Measurements from ENCODE around the gene NECTIN2.
"Not testable (repeated sequence)": the region's sequence is repeated elsewhere in the genome, so short reads cannot be mapped to it uniquely, and the experiment has no call there.

Gene NECTIN2

GRCh38 chr19:44911896-44912295 lies 65.8 kb downstream of the NECTIN2 start:
- not testable (repeated sequence) for H3K4me3 ChIP-seq (ENCODE audit: low read length in 2 of 2); H3K27me3 ChIP-seq (ENCODE audit: control insufficient read depth in 1 of 2, insufficient read depth in 2 of 2, low read length in 2 of 2); H3K4me1 ChIP-seq (ENCODE audit: control insufficient read depth, insufficient read depth, low read length); H3K36me3 ChIP-seq (ENCODE audit: control insufficient read depth in 2 of 2, insufficient read depth in 2 of 2, low read length in 2 of 2); H3K9ac ChIP-seq (ENCODE audit: low read length in 2 of 2); H3K9me3 ChIP-seq (ENCODE audit: control insufficient read depth in 2 of 2, low read length in 2 of 2); H3K27ac ChIP-seq (ENCODE audit: low read length)

GRCh38 chr19:44912854-44913253 lies 66.8 kb downstream of the NECTIN2 start:
- H3K27ac ChIP-seq (ENCODE audit: low read length): no peak overlapping the region
- H3K9ac ChIP-seq (ENCODE audit: low read length in 2 of 2): no peak overlapping the region
- H3K27me3 ChIP-seq (ENCODE audit: control insufficient read depth in 1 of 2, insufficient read depth in 2 of 2, low read length in 2 of 2): peaks cover under 1 to 3% of the 10 kb centered on the region in 2 donors
- H3K4me1 ChIP-seq (ENCODE audit: control insufficient read depth, insufficient read depth, low read length): peaks cover 5% of the 10 kb centered on the region
- H3K4me3 ChIP-seq (ENCODE audit: low read length in 2 of 2): no peak overlapping the region
- no peaks in the 10 kb centered on the region for H3K36me3 ChIP-seq (ENCODE audit: control insufficient read depth in 2 of 2, insufficient read depth in 2 of 2, low read length in 2 of 2)
- H3K9me3 ChIP-seq (ENCODE audit: control insufficient read depth in 2 of 2, low read length in 2 of 2): no peaks in the 10 kb centered on the region

GRCh38 chr19:44913512-44914432 lies 67.7 kb downstream of the NECTIN2 start:
- not testable (repeated sequence) for H3K9me3 ChIP-seq (ENCODE audit: control insufficient read depth in 2 of 2, low read length in 2 of 2); H3K36me3 ChIP-seq (ENCODE audit: control insufficient read depth in 2 of 2, insufficient read depth in 2 of 2, low read length in 2 of 2); H3K27me3 ChIP-seq (ENCODE audit: control insufficient read depth in 1 of 2, insufficient read depth in 2 of 2, low read length in 2 of 2); H3K4me3 ChIP-seq (ENCODE audit: low read length in 2 of 2); H3K27ac ChIP-seq (ENCODE audit: low read length); H3K4me1 ChIP-seq (ENCODE audit: control insufficient read depth, insufficient read depth, low read length); H3K9ac ChIP-seq (ENCODE audit: low read length in 2 of 2)

GRCh38 chr19:44914433-44915206 lies 68.5 kb downstream of the NECTIN2 start, which contains the start of gene APOC1:
TSS of gene APOC1 (plus strand) at chr19:44914608. CDS start at chr19:44914892, 284 bp downstream.
- H3K4me1 ChIP-seq (ENCODE audit: control insufficient read depth, insufficient read depth, low read length); H3K27ac ChIP-seq (ENCODE audit: low read length); H3K36me3 ChIP-seq (ENCODE audit: control insufficient read depth in 2 of 2, insufficient read depth in 2 of 2, low read length in 2 of 2); H3K27me3 ChIP-seq (ENCODE audit: control insufficient read depth in 1 of 2, insufficient read depth in 2 of 2, low read length in 2 of 2); H3K9me3 ChIP-seq (ENCODE audit: control insufficient read depth in 2 of 2, low read length in 2 of 2): not testable (repeated sequence)
- Histone ChIP-seq H3K9ac (ENCODE audit: low read length in 2 of 2) (peak within 1 kb of the TSS in 1 of 2 donors; percentile 55), H3K4me3 (ENCODE audit: low read length in 2 of 2) (peak within 1 kb of the TSS; percentile 67 to 78)

GRCh38 chr19:44924243-44924725 lies 78.2 kb downstream of the NECTIN2 start:
- Histone ChIP-seq H3K4me3 (ENCODE audit: low read length in 2 of 2) (no peak overlapping the region), H3K4me1 (ENCODE audit: control insufficient read depth, insufficient read depth, low read length) (peaks cover 4% of the 10 kb centered on the region), H3K27ac (ENCODE audit: low read length) (no peak overlapping the region), H3K9ac (ENCODE audit: low read length in 2 of 2) (no peak overlapping the region), H3K9me3 (ENCODE audit: control insufficient read depth in 2 of 2, low read length in 2 of 2) (no peaks in the 10 kb centered on the region), H3K27me3 (ENCODE audit: control insufficient read depth in 1 of 2, insufficient read depth in 2 of 2, low read length in 2 of 2) (peaks cover 0 to 2% of the 10 kb centered on the region in 2 donors), H3K36me3 (ENCODE audit: control insufficient read depth in 2 of 2, insufficient read depth in 2 of 2, low read length in 2 of 2) (no peaks in the 10 kb centered on the region)

- no peak overlapping the region for H3K27ac ChIP-seq (ENCODE audit: low read length)
- peaks cover 4% of the 10 kb centered on the region for H3K4me1 ChIP-seq (ENCODE audit: control insufficient read depth, insufficient read depth, low read length)
These were observed 79.2 kb downstream of the NECTIN2 start for GRCh38 chr19:44925114-44925891.

GRCh38 chr19:44926245-44927077 lies 80.4 kb downstream of the NECTIN2 start:
- H3K4me1 ChIP-seq (ENCODE audit: control insufficient read depth, insufficient read depth, low read length); H3K36me3 ChIP-seq (ENCODE audit: control insufficient read depth in 2 of 2, insufficient read depth in 2 of 2, low read length in 2 of 2); H3K27ac ChIP-seq (ENCODE audit: low read length); H3K27me3 ChIP-seq (ENCODE audit: control insufficient read depth in 1 of 2, insufficient read depth in 2 of 2, low read length in 2 of 2); H3K9ac ChIP-seq (ENCODE audit: low read length in 2 of 2); H3K9me3 ChIP-seq (ENCODE audit: control insufficient read depth in 2 of 2, low read length in 2 of 2): not testable (repeated sequence)
- H3K4me3 ChIP-seq (ENCODE audit: low read length in 2 of 2): peak overlapping the region; percentile 17 to 55

More at GRCh38 chr19:44925114-44925891, 79.2 kb downstream of the NECTIN2 start:
- peaks cover 0 to 2% of the 10 kb centered on the region in 2 donors for H3K27me3 ChIP-seq (ENCODE audit: control insufficient read depth in 1 of 2, insufficient read depth in 2 of 2, low read length in 2 of 2)
- H3K4me3 ChIP-seq (ENCODE audit: low read length in 2 of 2): no peak overlapping the region
- H3K9ac ChIP-seq (ENCODE audit: low read length in 2 of 2): no peak overlapping the region
- no peaks in the 10 kb centered on the region for H3K9me3 ChIP-seq (ENCODE audit: control insufficient read depth in 2 of 2, low read length in 2 of 2)
- H3K36me3 ChIP-seq (ENCODE audit: control insufficient read depth in 2 of 2, insufficient read depth in 2 of 2, low read length in 2 of 2): no peaks in the 10 kb centered on the region

GRCh38 chr19:44927746-44928145 lies 81.6 kb downstream of the NECTIN2 start:
- H3K27ac ChIP-seq (ENCODE audit: low read length): no peak overlapping the region
- H3K4me1 ChIP-seq (ENCODE audit: control insufficient read depth, insufficient read depth, low read length): peaks cover 4% of the 10 kb centered on the region
- H3K36me3 ChIP-seq (ENCODE audit: control insufficient read depth in 2 of 2, insufficient read depth in 2 of 2, low read length in 2 of 2): no peaks in the 10 kb centered on the region
- peaks cover 0 to 2% of the 10 kb centered on the region in 2 donors for H3K27me3 ChIP-seq (ENCODE audit: control insufficient read depth in 1 of 2, insufficient read depth in 2 of 2, low read length in 2 of 2)
- H3K4me3 ChIP-seq (ENCODE audit: low read length in 2 of 2): no peak overlapping the region
- no peaks in the 10 kb centered on the region for H3K9me3 ChIP-seq (ENCODE audit: control insufficient read depth in 2 of 2, low read length in 2 of 2)
- H3K9ac ChIP-seq (ENCODE audit: low read length in 2 of 2): no peak overlapping the region

GRCh38 chr19:44930088-44930487 lies 84.0 kb downstream of the NECTIN2 start:
- Histone ChIP-seq H3K4me3 (ENCODE audit: low read length in 2 of 2) (no peak overlapping the region), H3K9me3 (ENCODE audit: control insufficient read depth in 2 of 2, low read length in 2 of 2) (no peaks in the 10 kb centered on the region), H3K27ac (ENCODE audit: low read length) (no peak overlapping the region), H3K4me1 (ENCODE audit: control insufficient read depth, insufficient read depth, low read length) (peaks cover 4% of the 10 kb centered on the region), H3K9ac (ENCODE audit: low read length in 2 of 2) (no peak overlapping the region), H3K36me3 (ENCODE audit: control insufficient read depth in 2 of 2, insufficient read depth in 2 of 2, low read length in 2 of 2) (no peaks in the 10 kb centered on the region), H3K27me3 (ENCODE audit: control insufficient read depth in 1 of 2, insufficient read depth in 2 of 2, low read length in 2 of 2) (peaks cover 0 to 2% of the 10 kb centered on the region in 2 donors)
